HCT116 (cell line): Measurements from ENCODE around the gene PRDX2. TPM values are rescaled to one million over a fixed set of nuclear protein-coding genes. Genes with fewer than 3 reads are reported as not detected.

Experiments
- ATAC-seq: fragments of 200-7000 bp; cut with Tn5 transposase; 2 replicates; pipeline ENCODE4 v1.9.1; 2020; ENCODE audit warnings: mild to moderate bottlenecking, moderate library complexity
- BruUV-seq: library from RNA; stranded (reverse); fragments of 400-500 nt; replicated peaks from 2 replicates; lab custom pipeline; 2021; lab: Mats Ljungman, UMichigan
- CTCF ChIA-PET: fragments of 300-600 bp; sonication (Branson Sonifier 250); formaldehyde crosslinking; loops from one replicate; lab custom pipeline; 2021; ENCODE audit warnings: antibody characterized with exemption; lab: Charles Lee
- POLR2A ChIA-PET: fragments of 300-600, 350-600 bp; sonication (Branson Sonifier 250); formaldehyde crosslinking; loops from one replicate; lab custom pipeline; 2021; ENCODE audit warnings: antibody characterized with exemption; lab: Charles Lee
- RAD21 ChIA-PET, 2 experiments: fragments of 300-600 bp; sonication (Branson Sonifier 250); formaldehyde crosslinking; loops; one replicate each; lab custom pipeline; 2023; ENCODE audit warnings: low total read pairs in 2 of 2; ENCODE audit not compliant: uncharacterized antibody in 2 of 2, unreplicated experiment in 2 of 2, low non-redundant PET in 1 of 2; lab: Charles Lee
- DNase-seq: peaks from one replicate; pipeline ENCODE4 v3.0.0-alpha.2; 2010; ENCODE audit warnings: low read depth, low spot score
- H2AFZ ChIP-seq: fragments of 200-600 bp; shearing (Covaris generic), sonication (generic); 2 replicates; pipeline ENCODE4 v1.6.1; 2017; ENCODE audit warnings: low read depth, mixed run types, mixed read lengths, antibody characterized with exemption, low read length; ENCODE audit not compliant: poor library complexity, severe bottlenecking
- H3K27ac ChIP-seq: 2 replicates; pipeline ENCODE4 v1.5.1; 2012; ENCODE audit warnings: low read depth, low read length
- H3K27me3 ChIP-seq: fragments of 200-600 bp; sonication (generic); 2 replicates; pipeline ENCODE4 v1.6.1; 2016; ENCODE audit warnings: mixed run types, low read length, mixed read lengths; ENCODE audit not compliant: insufficient read depth
- H3K36me3 ChIP-seq, 2 experiments: fragments of 200-500 bp in 1 of 2; fragments of 200-600 bp in 1 of 2; sonication (Bioruptor generic) in 1 of 2; sonication (generic) in 1 of 2; 2 replicates each; pipeline versions ENCODE4 v1.5.1 to v1.6.1; 2014 to 2016; ENCODE audit warnings: low read length in 2 of 2, inconsistent platforms in 1 of 2, mixed read lengths in 1 of 2, mixed run types in 1 of 2; ENCODE audit not compliant: insufficient read depth in 2 of 2, control insufficient read depth in 1 of 2
- H3K4me1 ChIP-seq, 2 experiments: fragments of 200-600 bp in 1 of 2; sonication (generic) in 1 of 2; 2 replicates each; pipeline versions ENCODE4 v1.5.1 to v1.6.1; 2012 to 2017; ENCODE audit warnings: low read length in 2 of 2, inconsistent platforms in 1 of 2, mild to moderate bottlenecking in 1 of 2, mixed read lengths in 1 of 2, mixed run types in 1 of 2, moderate library complexity in 1 of 2; ENCODE audit not compliant: insufficient read depth in 2 of 2, control insufficient read depth in 1 of 2
- H3K4me2 ChIP-seq: fragments of 200-600 bp; sonication (generic); 2 replicates; pipeline ENCODE4 v1.6.1; 2017; ENCODE audit warnings: mixed run types, low read length, mixed read lengths
- H3K4me3 ChIP-seq, 2 experiments: fragments of 200-600 bp in 1 of 2; sonication (generic) in 1 of 2; replicated peaks in 1 of 2; 2 replicates each; pipeline ENCODE4 v1.5.1; 2011 to 2016; ENCODE audit warnings: low read length in 2 of 2, control low read depth in 1 of 2, low read depth in 1 of 2, mild to moderate bottlenecking in 1 of 2, mixed read lengths in 1 of 2, mixed run types in 1 of 2
- H3K79me2 ChIP-seq: fragments of 200-600 bp; sonication (generic); 2 replicates; pipeline ENCODE4 v1.6.1; 2017; ENCODE audit warnings: mild to moderate bottlenecking, mixed run types, low read length, moderate library complexity, mixed read lengths; ENCODE audit not compliant: insufficient read depth
- H3K9ac ChIP-seq: fragments of 200-600 bp; sonication (generic); 2 replicates; pipeline ENCODE4 v1.6.1; 2016; ENCODE audit warnings: low read length, mixed read lengths
- H3K9me2 ChIP-seq: fragments of 200-600 bp; sonication (generic), shearing (Covaris generic); 2 replicates; pipeline ENCODE4 v1.6.1; 2017; ENCODE audit warnings: mixed run types, mild to moderate bottlenecking, moderate library complexity; ENCODE audit not compliant: insufficient read depth
- H3K9me3 ChIP-seq, 2 experiments: fragments of 200-500 bp in 1 of 2; fragments of 200-600 bp in 1 of 2; sonication (Bioruptor generic) in 1 of 2; sonication (generic) in 1 of 2; 2 replicates each; pipeline ENCODE4 v1.6.1; 2014 to 2017; ENCODE audit warnings: low read length in 2 of 2, mixed read lengths in 2 of 2, inconsistent platforms in 1 of 2, low read depth in 1 of 2, mild to moderate bottlenecking in 1 of 2, mixed run types in 1 of 2, moderate library complexity in 1 of 2; ENCODE audit not compliant: control insufficient read depth in 1 of 2, insufficient read depth in 1 of 2
- H4K20me1 ChIP-seq: fragments of 200-600 bp; sonication (generic), shearing (Covaris generic); 2 replicates; pipeline ENCODE4 v1.6.1; 2017; ENCODE audit warnings: mixed run types, mild to moderate bottlenecking, moderate library complexity; ENCODE audit not compliant: insufficient read depth
- EZH2phosphoT487 ChIP-seq: fragments of 200-600 bp; IDR thresholded peaks from 2 replicates; pipeline ENCODE4 v1.6.1; 2018; ENCODE audit warnings: antibody characterized with exemption, borderline replicate concordance
- FOSL1 ChIP-seq: IDR thresholded peaks from 2 replicates; pipeline ENCODE4 v1.6.1; 2012; ENCODE audit warnings: low read depth
- POLR2AphosphoS5 ChIP-seq: IDR thresholded peaks from 2 replicates; pipeline ENCODE4 v1.6.1; 2011; ENCODE audit warnings: mild to moderate bottlenecking, low read depth, low read length, moderate library complexity
- RAD21 ChIP-seq: IDR thresholded peaks from 2 replicates; pipeline ENCODE4 v1.6.1; 2012; ENCODE audit warnings: low read depth, mild to moderate bottlenecking
- REST ChIP-seq: IDR thresholded peaks from 2 replicates; pipeline ENCODE4 v1.6.1; 2012; ENCODE audit warnings: low read depth
- SIN3A ChIP-seq: IDR thresholded peaks from 2 replicates; pipeline ENCODE4 v1.6.1; 2012; ENCODE audit warnings: low read depth
- SRF ChIP-seq: IDR thresholded peaks from 2 replicates; pipeline ENCODE4 v1.6.1; 2012; ENCODE audit warnings: low read depth
- YY1 ChIP-seq: IDR thresholded peaks from 2 replicates; pipeline ENCODE4 v1.6.1; 2011; ENCODE audit warnings: low read length, low read depth, moderate library complexity, mild to moderate bottlenecking; ENCODE audit not compliant: insufficient replicate concordance; ENCODE audit errors: extremely low read depth
- ZFX ChIP-seq: fragments of 450-650 bp; IDR thresholded peaks from 2 replicates; pipeline ENCODE4 v1.6.1; 2017
- intact Hi-C: fragments of 100-400 bp; cut with micrococcal nuclease; formaldehyde crosslinking; loops from 2 replicates; pipeline ENCODE4 v1.10.0; 2022
- total RNA-seq: library from RNA; stranded (reverse); gene quantifications from one replicate; pipeline ENCODE4 v1.2.1, GENCODE V29; 2021; ENCODE audit not compliant: unreplicated experiment

The PRDX2 gene
- total RNA-seq, 1 experiment from 2014 or later = 387 TPM

GRCh38 chr19:12787458-12787857, 14.1 kb downstream of the PRDX2 start:
- Histone ChIP-seq H3K4me1 (peaks cover 72 to 94% of the 10 kb centered on the region in 2 experiments), H3K4me3 (no peak overlapping the region), H2AFZ (no peak overlapping the region), H3K79me2 (peaks cover 11% of the 10 kb centered on the region), H3K36me3 (no peaks in the 10 kb centered on the region), H3K27ac (peak overlapping the region; percentile 89), H4K20me1 (no peaks in the 10 kb centered on the region), H3K9me2 (no peaks in the 10 kb centered on the region), H3K27me3 (no peaks in the 10 kb centered on the region), H3K9me3 (no peaks in the 10 kb centered on the region), H3K9ac (no peak overlapping the region), H3K4me2 (no peak overlapping the region)
- POLR2A ChIA-PET = interaction anchor here (0.6 to 1.2 kb wide), 3 partner anchors 8 to 1543 kb away, joined by 3 read pairs; no protein-coding TSS in a partner anchor
- TF ChIP-seq POLR2AphosphoS5 = no peak
- TF ChIP-seq REST = no peak
- TF ChIP-seq RAD21 = no peak
- TF ChIP-seq ZFX = no peak
- TF ChIP-seq SRF = no peak
- TF ChIP-seq SIN3A = no peak
- no peak for TF ChIP-seq YY1
- TF ChIP-seq FOSL1 = no peak
- no peak for TF ChIP-seq EZH2phosphoT487
- BruUV-seq = no TSS peak
- CTCF ChIA-PET = interaction anchor here (1.4 to 7.4 kb wide), 3 partner anchors 9 to 22 kb away, joined by 3 to 88 read pairs (median 9); partner anchors contain the start of gene HOOK2
- ATAC-seq (no peak), DNase-seq (no peak)
- intact Hi-C loops = no loop called here
- RAD21 ChIA-PET = no interaction called here
